NCI-H2227 (cell line): ENCODE results near the gene SBNO2.
"Not testable (repeated sequence)": the region's sequence is repeated elsewhere in the genome, so short reads cannot be mapped to it uniquely, and the experiment has no call there.

Experiments
- DNase-seq: peaks from one replicate; lab custom pipeline; 2025; ENCODE audit not compliant: unreplicated experiment; lab: John Stamatoyannopoulos, UW

Gene SBNO2

GRCh38 chr19:1210227-1210538 lies 36.1 kb upstream of the SBNO2 start:
- DNase-seq: no peak

GRCh38 chr19:1208830-1209229 lies 34.8 kb upstream of the SBNO2 start:
- DNase-seq: not testable (repeated sequence)

DNA sequence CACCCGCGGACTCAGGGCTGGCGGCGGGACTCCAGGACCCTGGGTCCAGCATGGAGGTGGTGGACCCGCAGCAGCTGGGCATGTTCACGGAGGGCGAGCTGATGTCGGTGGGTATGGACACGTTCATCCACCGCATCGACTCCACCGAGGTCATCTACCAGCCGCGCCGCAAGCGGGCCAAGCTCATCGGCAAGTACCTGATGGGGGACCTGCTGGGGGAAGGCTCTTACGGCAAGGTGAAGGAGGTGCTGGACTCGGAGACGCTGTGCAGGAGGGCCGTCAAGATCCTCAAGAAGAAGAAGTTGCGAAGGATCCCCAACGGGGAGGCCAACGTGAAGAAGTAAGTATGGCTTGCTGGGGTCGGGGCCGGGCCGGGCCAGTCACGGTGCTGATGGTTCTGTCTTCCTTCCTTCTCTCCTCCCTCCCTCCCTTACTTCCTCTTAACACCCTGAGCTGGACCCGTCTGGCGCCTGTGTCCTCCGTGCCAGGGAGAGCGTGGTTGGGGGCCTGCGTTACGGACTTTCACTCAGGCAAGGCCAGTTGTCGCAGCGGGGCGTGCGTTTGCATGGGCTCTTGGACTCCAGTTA lies 32.9 kb upstream of the SBNO2 start:
- DNase-seq: no peak

DNA sequence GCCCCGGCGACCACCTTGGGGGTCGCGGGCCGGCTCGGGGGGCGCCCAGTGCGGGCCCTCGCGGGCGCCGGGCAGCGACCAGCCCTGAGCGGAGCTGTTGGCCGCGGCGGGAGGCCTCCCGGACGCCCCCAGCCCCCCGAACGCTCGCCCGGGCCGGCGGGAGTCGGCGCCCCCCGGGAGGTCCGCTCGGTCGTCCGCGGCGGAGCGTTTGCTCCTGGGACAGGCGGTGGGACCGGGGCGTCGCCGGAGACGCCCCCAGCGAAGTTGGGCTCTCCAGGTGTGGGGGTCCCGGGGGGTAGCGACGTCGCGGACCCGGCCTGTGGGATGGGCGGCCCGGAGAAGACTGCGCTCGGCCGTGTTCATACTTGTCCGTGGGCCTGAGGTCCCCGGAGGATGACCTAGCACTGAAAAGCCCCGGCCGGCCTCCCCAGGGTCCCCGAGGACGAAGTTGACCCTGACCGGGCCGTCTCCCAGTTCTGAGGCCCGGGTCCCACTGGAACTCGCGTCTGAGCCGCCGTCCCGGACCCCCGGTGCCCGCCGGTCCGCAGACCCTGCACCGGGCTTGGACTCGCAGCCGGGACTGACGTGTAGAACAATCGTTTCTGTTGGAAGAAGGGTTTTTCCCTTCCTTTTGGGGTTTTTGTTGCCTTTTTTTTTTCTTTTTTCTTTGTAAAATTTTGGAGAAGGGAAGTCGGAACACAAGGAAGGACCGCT lies 32.2 kb upstream of the SBNO2 start:
- no peak for DNase-seq

- DNase-seq: peak; percentile 97
Measured at GRCh38 chr19:1205114-1206099, 31.3 kb upstream of the SBNO2 start, which contains the start of gene STK11. STK11 (plus strand) TSS chr19:1205778; CDS start chr19:1206914, 1,136 bp downstream.

GRCh38 chr19:1200614-1201013 lies 26.5 kb upstream of the SBNO2 start:
- DNase-seq: not testable (repeated sequence)

- no peak for DNase-seq
Measured at GRCh38 chr19:1199531-1199930, 25.5 kb upstream of the SBNO2 start.

- no peak for DNase-seq
Measured at GRCh38 chr19:1189419-1189818, 15.4 kb upstream of the SBNO2 start.

GRCh38 chr19:1183543-1184172 lies 9.6 kb upstream of the SBNO2 start:
- no peak for DNase-seq

DNA sequence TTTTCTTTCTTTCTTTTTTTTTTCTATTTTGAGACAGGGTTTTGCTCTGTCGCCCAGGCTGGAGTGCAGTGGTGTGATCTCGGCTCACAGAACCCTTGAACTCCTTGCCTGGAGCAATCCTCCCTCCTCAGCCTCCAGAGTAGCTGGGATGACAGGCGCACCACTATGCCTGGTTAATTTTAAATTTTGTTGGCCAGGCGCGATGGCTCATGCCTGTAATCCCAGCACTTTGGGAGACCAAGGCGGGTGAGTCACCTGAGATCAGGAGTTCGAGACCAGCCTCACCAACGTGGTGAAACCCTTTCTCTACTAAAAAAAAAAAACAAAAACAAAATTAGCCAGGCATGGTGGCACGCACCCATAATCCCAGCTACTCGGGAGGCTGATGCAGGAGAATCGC lies 8.7 kb upstream of the SBNO2 start:
- no peak for DNase-seq

GRCh38 chr19:1182068-1182467 lies 8.0 kb upstream of the SBNO2 start:
- no peak for DNase-seq

GRCh38 chr19:1181606-1182005 lies 7.5 kb upstream of the SBNO2 start:
- no peak for DNase-seq

DNA sequence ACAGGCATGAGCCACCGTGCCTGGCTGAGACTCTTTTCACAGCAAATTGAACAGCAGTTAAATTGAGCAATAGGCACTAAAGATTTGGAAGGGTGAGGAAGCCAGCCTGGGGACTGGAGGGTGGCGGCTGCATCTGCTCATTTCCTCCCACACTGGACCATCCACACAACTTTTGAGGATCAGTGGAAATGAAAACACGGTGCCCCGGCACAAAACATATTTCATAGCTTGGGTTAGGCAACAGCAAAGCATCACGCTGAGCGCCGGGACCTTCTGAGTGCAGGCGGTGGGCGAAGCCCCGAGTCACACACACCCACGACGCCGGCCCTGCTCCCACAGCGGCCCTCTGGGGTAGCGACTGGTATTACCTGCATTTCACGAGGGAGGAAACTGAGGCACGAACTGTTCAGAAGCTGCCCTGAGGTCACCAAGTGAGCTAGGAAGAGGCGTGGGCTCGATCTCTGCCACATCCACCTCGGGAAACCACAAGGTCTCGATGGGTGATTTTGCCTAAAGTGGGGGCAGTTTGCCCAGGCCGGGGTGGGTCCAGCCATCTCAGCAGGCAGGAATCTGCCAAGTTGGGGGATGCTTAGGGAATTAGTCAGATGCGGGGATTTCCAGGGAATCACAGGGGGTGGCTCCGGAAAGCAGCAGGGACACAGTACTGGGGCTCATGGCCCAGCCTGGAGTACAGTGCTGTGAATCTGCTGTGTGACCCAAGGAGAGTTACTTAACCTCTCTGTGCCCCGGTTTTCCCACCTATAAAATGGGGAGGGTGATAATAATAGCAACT lies 3.5 kb upstream of the SBNO2 start:
- no peak for DNase-seq

- no peak for DNase-seq
Measured at GRCh38 chr19:1173159-1173844, 766 bp downstream of the SBNO2 start.

DNA sequence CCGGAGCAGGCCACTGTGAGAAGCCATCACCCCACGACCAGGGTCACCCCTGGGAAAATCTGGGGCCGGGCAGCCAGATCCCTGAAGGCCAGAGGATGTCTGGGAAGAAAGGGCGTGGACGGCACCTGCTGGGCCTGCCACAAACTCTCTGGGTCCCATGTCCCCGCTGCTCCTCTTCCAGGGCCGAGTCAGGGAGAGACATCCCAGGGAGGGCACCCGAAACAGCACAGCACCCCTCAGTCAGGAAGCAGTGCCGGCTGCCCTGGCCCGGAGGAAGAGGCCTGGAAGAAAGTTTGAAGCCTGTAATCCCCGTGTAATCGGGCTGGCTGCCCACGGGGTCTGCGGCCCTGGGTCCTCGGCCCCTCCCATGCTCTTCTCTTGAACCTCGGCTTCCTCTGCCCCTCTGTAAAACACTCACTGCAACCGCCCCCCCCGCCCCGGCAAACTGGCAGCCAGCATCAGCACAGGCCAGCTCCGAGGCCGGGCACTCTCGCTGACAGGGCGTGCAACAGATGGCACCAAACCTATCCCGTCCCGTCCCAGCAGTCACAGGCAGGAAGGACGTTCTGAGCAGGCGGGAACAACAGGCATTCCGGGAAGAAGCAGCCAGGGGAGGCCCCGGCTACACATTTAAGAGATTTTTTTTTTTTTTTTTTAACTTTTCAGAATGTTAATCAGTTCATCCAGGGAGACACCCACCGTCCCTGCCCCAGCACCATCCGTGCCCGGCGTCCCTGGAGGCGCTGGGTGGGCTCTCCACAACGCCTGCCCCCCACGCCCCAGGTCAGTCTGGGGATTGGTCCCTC lies 1.5 kb downstream of the SBNO2 start:
- no peak for DNase-seq

DNA sequence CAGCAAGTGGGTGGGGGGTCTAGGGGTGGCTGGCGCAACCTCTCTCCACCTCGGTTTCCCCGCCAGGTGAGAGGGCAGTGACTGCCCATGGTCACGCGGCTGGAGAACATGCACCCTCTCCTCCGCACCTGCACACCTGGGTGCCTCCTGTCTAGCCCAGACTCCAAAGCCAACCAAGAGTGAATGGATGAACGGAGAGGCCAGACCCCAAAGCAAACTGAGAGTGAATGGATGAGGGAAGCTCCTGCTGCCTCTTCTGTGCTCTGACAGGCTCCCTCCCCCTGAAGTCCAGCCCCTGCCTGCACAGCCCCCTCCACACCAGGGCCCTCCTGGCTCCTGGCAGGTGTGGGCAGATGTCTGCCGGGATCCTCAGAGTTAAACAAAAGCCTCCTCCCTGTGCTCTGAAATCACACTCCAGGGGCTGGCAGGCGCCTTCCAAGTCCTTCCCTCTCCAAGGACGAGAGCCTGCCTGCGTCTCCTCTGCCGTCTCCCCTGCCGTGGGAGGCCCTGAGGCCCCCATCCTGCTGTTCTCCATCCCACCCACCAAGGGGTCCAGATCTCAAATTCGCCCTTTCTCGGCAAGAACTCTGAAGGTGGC lies 2.2 kb downstream of the SBNO2 start:
- peak; percentile 29 for DNase-seq

DNA sequence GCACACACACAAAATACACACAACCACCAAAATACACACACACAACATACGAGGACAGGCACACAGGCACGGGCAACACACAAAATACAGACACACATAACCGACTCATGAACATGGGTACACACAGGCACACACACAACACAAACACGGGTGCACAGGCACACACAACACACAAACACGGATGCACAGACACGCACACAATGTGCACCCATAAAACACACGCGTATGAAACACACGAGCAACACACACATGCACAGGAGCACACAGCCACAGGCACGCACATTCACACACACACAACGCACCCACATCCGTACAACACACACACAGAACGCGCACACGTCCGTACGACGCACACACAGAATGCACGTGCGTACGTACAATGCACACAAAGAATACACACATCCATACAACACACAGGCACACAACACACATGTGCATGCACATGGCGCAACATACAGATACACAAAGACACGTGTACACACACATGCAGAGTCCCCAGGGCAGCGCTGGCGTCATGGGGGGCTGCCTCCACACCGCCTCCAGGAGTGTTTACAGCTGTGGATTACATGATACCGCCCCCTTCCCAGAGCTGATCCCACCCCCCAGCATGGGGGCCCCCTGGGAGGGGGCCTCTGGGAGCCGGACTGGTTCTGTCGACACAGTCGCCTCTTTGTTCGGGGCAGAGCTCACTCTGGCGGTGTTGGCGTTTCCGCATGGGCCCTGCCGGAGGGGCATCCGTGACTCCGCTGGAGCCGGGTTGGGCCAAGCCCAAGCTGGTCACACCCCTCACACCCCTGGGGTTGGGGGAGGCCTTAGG lies 2.9 kb downstream of the SBNO2 start:
- no peak for DNase-seq
